T-helper 2 cell treated with Interferon-gamma antibody and Interleukin-4, amounts not matched to agents 5 μg/mL and 100 μg/mL, for 36 hours (primary cell): ENCODE results near the gene CLEC4A.
"Not testable (repeated sequence)": the region's sequence is repeated elsewhere in the genome, so short reads cannot be mapped to it uniquely, and the experiment has no call there.

Experiments
- DNase-seq: peaks from one replicate; pipeline ENCODE4 v3.0.0; 2021; ENCODE audit warnings: low spot score
- H3K27ac Mint-ChIP-seq: one replicate; pipeline ENCODE4 v1.8.0; 2021; ENCODE audit warnings: mild to moderate bottlenecking, mixed read lengths
- H3K27me3 Mint-ChIP-seq: one replicate; pipeline ENCODE4 v1.8.0; 2021; ENCODE audit warnings: low read depth, mixed read lengths
- H3K36me3 Mint-ChIP-seq: one replicate; pipeline ENCODE4 v1.8.0; 2021; ENCODE audit warnings: low read depth, mixed read lengths
- H3K4me1 Mint-ChIP-seq: one replicate; pipeline ENCODE4 v1.8.0; 2021; ENCODE audit warnings: low read depth, mixed read lengths
- H3K4me3 Mint-ChIP-seq: one replicate; pipeline ENCODE4 v1.8.0; 2022; ENCODE audit warnings: mild to moderate bottlenecking, moderate library complexity, mixed read lengths
- H3K9me3 Mint-ChIP-seq: one replicate; pipeline ENCODE4 v1.8.0; 2021; ENCODE audit warnings: mixed read lengths

CLEC4A gene

DNA sequence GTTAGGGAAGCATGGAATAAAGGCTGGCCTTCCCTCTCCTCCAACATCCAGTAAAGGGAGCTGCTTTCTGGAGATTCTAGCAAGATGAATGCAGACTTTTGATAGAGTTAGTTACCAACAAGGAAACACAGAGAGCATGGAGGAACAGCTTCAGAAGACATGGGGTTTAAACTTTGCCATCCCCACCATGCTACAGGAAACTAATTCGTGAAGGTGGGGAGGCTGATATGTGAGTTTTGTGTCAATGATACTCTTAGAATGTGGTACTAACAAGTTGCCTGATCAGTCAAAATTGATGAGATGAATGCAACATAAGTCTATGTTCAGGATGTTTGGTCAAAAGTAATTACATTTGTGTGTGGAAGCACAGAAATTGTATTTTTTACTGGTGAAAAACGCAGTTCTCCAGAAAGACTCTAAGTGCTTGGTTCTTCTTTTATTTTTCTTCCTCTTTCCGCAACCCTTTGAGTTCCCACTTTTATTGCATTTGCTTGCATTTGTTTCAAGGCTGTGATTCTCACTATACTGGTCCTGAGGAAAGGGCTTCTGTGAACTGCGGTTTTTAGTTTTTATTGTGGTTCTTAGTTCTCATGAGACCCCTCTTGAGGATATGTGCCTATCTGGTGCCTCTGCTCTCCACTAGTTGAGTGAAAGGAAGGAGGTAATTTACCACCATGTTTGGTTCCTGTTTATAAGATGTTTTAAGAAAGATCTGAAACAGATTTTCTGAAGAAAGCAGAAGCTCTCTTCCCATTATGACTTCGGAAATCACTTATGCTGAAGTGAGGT is at the start of gene CLEC4A:
Gene CLEC4A (plus strand): TSS at position 494 of the 789 bp plus-strand sequence. CDS start 262 bp downstream, at position 756.
- H3K4me3 Mint-ChIP-seq = no peak within 1 kb of the TSS
- no peak within 1 kb of the TSS for H3K27ac Mint-ChIP-seq

DNA sequence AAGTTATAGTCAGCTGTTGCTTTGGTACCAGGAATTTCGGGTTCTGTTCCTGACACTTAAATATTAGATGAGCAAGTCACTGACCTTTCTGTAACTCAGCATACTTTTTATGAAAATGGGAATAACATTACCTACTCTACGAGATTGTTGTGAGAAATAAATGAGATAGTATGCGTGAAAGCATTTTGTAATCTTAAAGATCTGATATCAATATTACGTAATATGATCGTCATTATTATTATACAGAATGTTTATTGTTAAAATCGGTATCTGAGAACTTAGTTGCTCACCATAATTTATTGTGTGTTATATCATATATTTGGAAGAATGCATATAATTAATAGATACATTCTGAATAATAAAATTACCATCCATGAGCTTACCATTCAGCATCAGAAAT is 47.5 kb upstream of the CLEC4A start:
- no peak for DNase-seq
- no peak overlapping the region for H3K4me3 Mint-ChIP-seq
- H3K36me3 Mint-ChIP-seq = no peaks in the 10 kb centered on the region
- H3K27ac Mint-ChIP-seq = no peak overlapping the region
- peaks cover 10% of the 10 kb centered on the region for H3K27me3 Mint-ChIP-seq
- no peaks in the 10 kb centered on the region for H3K9me3 Mint-ChIP-seq
- H3K4me1 Mint-ChIP-seq = peaks cover 17% of the 10 kb centered on the region

More for the DNA sequence above, at the start of gene CLEC4A:
- H3K4me1 Mint-ChIP-seq = peaks cover 14% of the 10 kb centered on the region
- no peak for DNase-seq
- peaks cover 2% of the 10 kb centered on the region for H3K36me3 Mint-ChIP-seq
- H3K9me3 Mint-ChIP-seq = no peaks in the 10 kb centered on the region
- H3K27me3 Mint-ChIP-seq = no peaks in the 10 kb centered on the region

- H3K27ac Mint-ChIP-seq = no peak overlapping the region
- no peak overlapping the region for H3K4me3 Mint-ChIP-seq
- no peaks in the 10 kb centered on the region for H3K9me3 Mint-ChIP-seq
- no peak for DNase-seq
- no peaks in the 10 kb centered on the region for H3K36me3 Mint-ChIP-seq
- H3K27me3 Mint-ChIP-seq = peaks cover 10% of the 10 kb centered on the region
- H3K4me1 Mint-ChIP-seq = peaks cover 21% of the 10 kb centered on the region
Observed at GRCh38 chr12:8076366-8076765, 47.1 kb upstream of the CLEC4A start.

DNA sequence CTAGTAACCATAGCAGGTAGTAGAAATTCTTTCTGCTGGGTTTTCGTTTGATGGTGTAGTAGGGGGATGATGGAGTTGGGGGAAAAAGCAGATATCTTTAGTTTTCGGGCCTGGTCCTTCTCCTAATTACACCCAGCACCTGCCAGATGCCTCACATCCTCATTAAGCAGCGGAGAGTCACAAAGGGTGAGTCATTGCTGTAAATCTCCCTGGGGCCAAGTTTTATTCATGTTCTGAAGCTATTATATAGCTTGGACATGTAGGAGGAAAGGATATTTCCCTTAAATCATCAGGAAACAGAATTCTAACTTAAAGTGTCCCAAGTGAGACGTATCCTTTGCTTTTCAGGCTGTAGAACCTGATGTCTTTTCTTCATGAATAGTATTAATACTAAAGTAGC is 46.2 kb upstream of the CLEC4A start:
- H3K36me3 Mint-ChIP-seq = no peaks in the 10 kb centered on the region
- H3K9me3 Mint-ChIP-seq = no peaks in the 10 kb centered on the region
- no peak overlapping the region for H3K27ac Mint-ChIP-seq
- DNase-seq = no peak
- H3K27me3 Mint-ChIP-seq = peaks cover 3% of the 10 kb centered on the region
- H3K4me3 Mint-ChIP-seq = no peak overlapping the region
- H3K4me1 Mint-ChIP-seq = peaks cover 21% of the 10 kb centered on the region

DNA sequence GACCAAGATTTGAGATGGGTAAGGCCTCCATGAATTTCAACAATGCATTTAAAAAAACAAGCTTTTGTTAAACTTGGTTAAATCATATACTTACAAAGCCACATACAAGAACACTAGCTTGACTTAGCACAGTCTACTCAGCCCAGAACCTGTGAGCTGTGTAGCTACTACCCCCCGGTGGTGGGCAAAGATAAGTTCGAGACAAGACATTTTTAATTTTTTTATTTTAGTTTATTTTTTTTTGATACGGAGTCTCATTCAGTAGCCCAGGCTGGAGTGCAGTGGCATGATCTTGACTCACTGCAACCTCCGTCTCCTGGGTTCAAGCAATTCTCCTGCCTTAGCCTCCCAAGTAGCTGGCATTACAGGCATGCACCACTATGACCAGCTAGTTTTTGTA is 45.0 kb upstream of the CLEC4A start:
- DNase-seq = no peak
- Mint-ChIP-seq H3K4me3 (no peak overlapping the region), H3K27ac (no peak overlapping the region), H3K4me1 (peaks cover 24% of the 10 kb centered on the region), H3K36me3 (no peaks in the 10 kb centered on the region), H3K27me3 (no peaks in the 10 kb centered on the region), H3K9me3 (no peaks in the 10 kb centered on the region)

DNA sequence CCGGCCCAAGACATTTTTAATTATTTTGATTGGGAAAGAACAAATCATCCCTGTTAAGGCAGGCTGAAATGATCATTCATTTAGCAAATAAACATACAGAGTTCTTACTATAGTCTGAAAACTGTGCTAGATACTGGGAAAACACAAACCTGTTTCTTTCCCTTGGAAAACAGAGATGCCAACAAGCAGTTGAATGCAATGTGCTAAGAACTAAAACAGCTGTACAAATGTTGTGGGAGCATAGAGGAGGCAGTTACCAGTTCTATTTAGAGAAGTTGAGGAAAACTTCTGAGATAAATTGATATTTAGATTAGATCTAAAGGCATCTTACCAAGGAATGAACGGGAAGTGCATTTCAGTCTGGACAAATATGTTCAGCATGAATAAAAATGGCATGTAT is 44.5 kb upstream of the CLEC4A start:
- H3K9me3 Mint-ChIP-seq = no peaks in the 10 kb centered on the region
- H3K27ac Mint-ChIP-seq = peak overlapping the region; percentile 22
- peaks cover 1% of the 10 kb centered on the region for H3K36me3 Mint-ChIP-seq
- no peak overlapping the region for H3K4me3 Mint-ChIP-seq
- peaks cover 26% of the 10 kb centered on the region for H3K4me1 Mint-ChIP-seq
- no peak for DNase-seq
- no peaks in the 10 kb centered on the region for H3K27me3 Mint-ChIP-seq

GRCh38 chr12:8080120-8080519 is 43.3 kb upstream of the CLEC4A start:
- no peak for DNase-seq
- Mint-ChIP-seq H3K27ac (peak overlapping the region; percentile 20), H3K4me1 (peaks cover 34% of the 10 kb centered on the region), H3K36me3 (peaks cover 8% of the 10 kb centered on the region), H3K4me3 (peak overlapping the region; percentile 95), H3K9me3 (no peaks in the 10 kb centered on the region), H3K27me3 (no peaks in the 10 kb centered on the region)

- Mint-ChIP-seq H3K4me3 (peak overlapping the region; percentile 95), H3K27me3 (no peaks in the 10 kb centered on the region), H3K27ac (peak overlapping the region; percentile 99), H3K4me1 (peaks cover 38% of the 10 kb centered on the region), H3K9me3 (no peaks in the 10 kb centered on the region), H3K36me3 (peaks cover 12% of the 10 kb centered on the region)
- DNase-seq = no peak
Observed at GRCh38 chr12:8081251-8081920, 42.0 kb upstream of the CLEC4A start.

DNA sequence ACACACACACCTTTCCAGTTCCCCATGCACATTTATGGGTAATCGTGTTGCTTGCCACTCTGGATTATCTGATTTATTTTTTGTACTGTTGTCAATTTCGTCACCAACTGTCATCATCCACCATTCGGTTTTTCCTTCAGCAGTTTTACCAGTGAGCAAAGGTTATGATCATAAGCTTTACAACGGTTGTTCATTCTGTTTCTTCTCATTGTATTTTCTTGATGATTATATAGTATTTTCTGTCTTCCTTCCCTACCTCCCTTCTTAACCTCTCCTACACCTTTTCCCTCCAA is 40.7 kb upstream of the CLEC4A start:
- peaks cover 15% of the 10 kb centered on the region for H3K36me3 Mint-ChIP-seq
- H3K4me3 Mint-ChIP-seq = peak overlapping the region; percentile 95
- no peaks in the 10 kb centered on the region for H3K27me3 Mint-ChIP-seq
- H3K9me3 Mint-ChIP-seq = no peaks in the 10 kb centered on the region
- DNase-seq = no peak
- H3K4me1 Mint-ChIP-seq = peaks cover 41% of the 10 kb centered on the region
- H3K27ac Mint-ChIP-seq = peak overlapping the region; percentile 99

GRCh38 chr12:8084351-8084750 is 39.1 kb upstream of the CLEC4A start:
- peaks cover 21% of the 10 kb centered on the region for H3K36me3 Mint-ChIP-seq
- peak overlapping the region; percentile 95 for H3K4me3 Mint-ChIP-seq
- DNase-seq, H3K9me3 Mint-ChIP-seq, H3K27me3 Mint-ChIP-seq: not testable (repeated sequence)
- peaks cover 53% of the 10 kb centered on the region for H3K4me1 Mint-ChIP-seq
- H3K27ac Mint-ChIP-seq = peak overlapping the region; percentile 74

DNA sequence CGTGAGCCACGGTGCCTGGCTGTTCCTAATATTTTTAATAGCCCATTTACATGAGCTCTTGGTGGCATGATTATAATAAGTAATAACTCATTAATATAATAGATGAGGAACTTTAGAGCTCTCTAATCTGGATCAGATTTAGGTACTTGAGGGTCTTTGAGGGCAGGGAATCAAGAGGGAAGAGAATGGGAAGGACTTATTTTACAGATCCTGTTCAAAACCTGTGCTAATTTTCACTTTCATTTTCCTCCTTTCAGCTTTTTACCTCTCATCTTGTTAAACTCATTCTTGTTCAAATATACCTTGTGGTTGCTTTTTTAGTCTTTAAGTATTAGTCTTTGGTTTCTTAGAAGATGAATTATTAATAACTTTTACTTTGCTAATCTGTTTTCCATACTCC is 35.8 kb upstream of the CLEC4A start:
- no peaks in the 10 kb centered on the region for H3K27me3 Mint-ChIP-seq
- peaks cover 38% of the 10 kb centered on the region for H3K4me1 Mint-ChIP-seq
- peaks cover 46% of the 10 kb centered on the region for H3K36me3 Mint-ChIP-seq
- no peaks in the 10 kb centered on the region for H3K9me3 Mint-ChIP-seq
- peak overlapping the region; percentile 91 for H3K27ac Mint-ChIP-seq
- peak overlapping the region; percentile 82 for H3K4me3 Mint-ChIP-seq
- DNase-seq = no peak

DNA sequence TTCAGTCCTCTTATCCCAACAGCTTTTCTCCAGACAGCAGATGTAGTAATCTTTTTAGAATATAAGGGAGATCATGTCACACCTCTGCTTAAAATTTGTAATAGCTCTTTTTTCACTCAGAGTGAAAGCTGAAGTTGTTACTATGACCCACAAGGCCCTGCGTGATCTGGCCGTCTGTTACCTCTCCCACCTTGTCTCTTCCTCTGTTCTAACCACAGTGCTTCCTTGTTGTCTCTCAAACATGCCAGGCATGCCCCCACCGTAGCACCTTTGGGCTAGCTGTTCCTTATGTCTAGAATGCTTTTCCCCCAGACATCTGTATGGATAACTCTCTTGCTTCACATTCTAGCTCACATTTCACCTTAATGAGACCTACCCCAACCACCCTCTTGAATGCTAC is 34.8 kb upstream of the CLEC4A start:
- no peaks in the 10 kb centered on the region for H3K9me3 Mint-ChIP-seq
- no peaks in the 10 kb centered on the region for H3K27me3 Mint-ChIP-seq
- H3K4me1 Mint-ChIP-seq = peaks cover 35% of the 10 kb centered on the region
- peaks cover 51% of the 10 kb centered on the region for H3K36me3 Mint-ChIP-seq
- peak overlapping the region; percentile 91 for H3K27ac Mint-ChIP-seq
- H3K4me3 Mint-ChIP-seq = peak overlapping the region; percentile 82
- no peak for DNase-seq

DNA sequence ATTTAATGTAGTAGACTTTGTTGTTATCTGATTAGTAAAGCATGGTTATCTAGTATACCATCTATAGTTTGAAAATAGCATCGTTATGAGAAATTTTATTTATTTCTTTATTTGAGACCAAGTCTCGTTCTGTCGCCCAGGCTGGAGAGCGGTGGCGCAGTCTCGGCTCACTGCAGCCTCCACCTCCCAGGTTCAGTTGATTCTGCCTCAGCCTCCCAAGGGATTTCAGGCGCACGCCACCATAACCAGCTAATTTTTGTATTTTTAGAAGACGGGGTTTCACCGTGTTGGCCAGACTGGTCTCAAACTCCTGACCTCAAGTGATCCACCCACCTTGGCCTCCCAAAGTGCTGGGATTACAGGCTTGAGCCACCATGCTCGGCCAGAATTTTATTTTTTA is 34.1 kb upstream of the CLEC4A start:
- Mint-ChIP-seq H3K36me3 (peaks cover 51% of the 10 kb centered on the region), H3K4me1 (peaks cover 30% of the 10 kb centered on the region), H3K4me3 (peak overlapping the region; percentile 82), H3K27ac (peak overlapping the region; percentile 91)
- DNase-seq, H3K27me3 Mint-ChIP-seq, H3K9me3 Mint-ChIP-seq: not testable (repeated sequence)

- peaks cover 51% of the 10 kb centered on the region for H3K36me3 Mint-ChIP-seq
- DNase-seq = no peak
- no peaks in the 10 kb centered on the region for H3K27me3 Mint-ChIP-seq
- H3K27ac Mint-ChIP-seq = no peak overlapping the region
- no peak overlapping the region for H3K4me3 Mint-ChIP-seq
- H3K9me3 Mint-ChIP-seq = no peaks in the 10 kb centered on the region
- peaks cover 26% of the 10 kb centered on the region for H3K4me1 Mint-ChIP-seq
Observed at GRCh38 chr12:8089716-8090115, 33.7 kb upstream of the CLEC4A start.
